Transverse colon (tissue), 3 donors: ENCODE results near the gene ASL.

Experiments used
- EP300 ChIP-seq: sonication (generic); formaldehyde crosslinking; IDR thresholded peaks from one replicate; pipeline ENCODE4 v1.6.1; 2017; ENCODE audit warnings: antibody characterized with exemption, low read depth
- POLR2A ChIP-seq: fragments of 450-650 bp; IDR thresholded peaks from one replicate; pipeline ENCODE4 v1.6.1; 2016; ENCODE audit warnings: antibody characterized with exemption, mild to moderate bottlenecking, moderate library complexity
- TF ChIP-seq, protein P1 (sequence below), 5 experiments: fragments of 200-600 bp in 3 of 5; fragments of 450-650 bp in 2 of 5; sonication (generic) in 3 of 5; IDR thresholded peaks; 1 replicate in 2 of 5; 2 replicates in 3 of 5; pipeline ENCODE4 v1.5.1; 2016 to 2017; ENCODE audit warnings: antibody characterized with exemption in 5 of 5, inconsistent platforms in 3 of 5, mild to moderate bottlenecking in 2 of 5, moderate library complexity in 1 of 5

DNA sequence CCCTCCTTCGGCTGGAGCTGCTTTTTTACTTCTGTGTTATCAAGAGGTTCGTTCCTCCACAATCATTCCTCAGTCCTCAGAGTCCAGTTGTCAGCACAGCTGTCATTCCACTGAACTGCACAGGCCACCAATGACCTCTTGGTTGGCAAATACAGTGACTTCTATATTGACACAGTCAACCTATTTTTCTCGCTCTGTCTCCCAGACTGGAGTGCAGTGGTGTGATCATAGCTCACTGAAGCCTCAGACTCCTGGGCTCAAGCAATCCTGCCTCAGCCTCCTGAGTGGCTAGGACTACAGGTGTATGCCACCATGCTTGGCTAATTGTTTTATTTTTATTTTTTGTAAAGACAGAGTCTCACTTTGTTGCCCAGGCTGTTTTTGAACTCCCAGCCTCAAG lies 66.7 kb downstream of the ASL start:
- TF ChIP-seq, protein P1, sequence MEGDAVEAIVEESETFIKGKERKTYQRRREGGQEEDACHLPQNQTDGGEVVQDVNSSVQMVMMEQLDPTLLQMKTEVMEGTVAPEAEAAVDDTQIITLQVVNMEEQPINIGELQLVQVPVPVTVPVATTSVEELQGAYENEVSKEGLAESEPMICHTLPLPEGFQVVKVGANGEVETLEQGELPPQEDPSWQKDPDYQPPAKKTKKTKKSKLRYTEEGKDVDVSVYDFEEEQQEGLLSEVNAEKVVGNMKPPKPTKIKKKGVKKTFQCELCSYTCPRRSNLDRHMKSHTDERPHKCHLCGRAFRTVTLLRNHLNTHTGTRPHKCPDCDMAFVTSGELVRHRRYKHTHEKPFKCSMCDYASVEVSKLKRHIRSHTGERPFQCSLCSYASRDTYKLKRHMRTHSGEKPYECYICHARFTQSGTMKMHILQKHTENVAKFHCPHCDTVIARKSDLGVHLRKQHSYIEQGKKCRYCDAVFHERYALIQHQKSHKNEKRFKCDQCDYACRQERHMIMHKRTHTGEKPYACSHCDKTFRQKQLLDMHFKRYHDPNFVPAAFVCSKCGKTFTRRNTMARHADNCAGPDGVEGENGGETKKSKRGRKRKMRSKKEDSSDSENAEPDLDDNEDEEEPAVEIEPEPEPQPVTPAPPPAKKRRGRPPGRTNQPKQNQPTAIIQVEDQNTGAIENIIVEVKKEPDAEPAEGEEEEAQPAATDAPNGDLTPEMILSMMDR (IDR thresholded peaks at IDR 0.05), result no peak
- TF ChIP-seq POLR2A, result no peak
- no peak for TF ChIP-seq EP300
